GM12878 (cell line): ENCODE data around the gene TRABD2A. TPM values are rescaled to one million over a fixed set of nuclear protein-coding genes. Genes with fewer than 3 reads are reported as not detected.

Experiments
- ATAC-seq: fragments of 200-7000 bp; cut with Tn5 transposase; 3 replicates; pipeline ENCODE4 v1.9.1; 2020; ENCODE audit warnings: mild to moderate bottlenecking, moderate library complexity
- BruUV-seq: library from RNA; stranded (reverse); fragments of 400-500 nt; replicated peaks from 2 replicates; lab custom pipeline; 2021; lab: Mats Ljungman, UMichigan
- CTCF ChIA-PET: fragments of 300-600 bp; sonication (Branson Sonifier 250); formaldehyde crosslinking; extraction: SDS; loops from one replicate; lab custom pipeline; 2021; ENCODE audit warnings: inconsistent platforms; lab: Yijun Ruan, JAX
- POLR2A ChIA-PET: fragments of 350-600 bp; formaldehyde crosslinking; extraction: SDS; loops from one replicate; lab custom pipeline; 2021; ENCODE audit warnings: inconsistent platforms; lab: Charles Lee
- RAD21 ChIA-PET: fragments of 300-600 bp; sonication (Branson Sonifier 250); formaldehyde crosslinking; loops from one replicate; lab custom pipeline; 2023; ENCODE audit warnings: antibody characterized with exemption; ENCODE audit not compliant: unreplicated experiment; lab: Charles Lee
- SMC1A ChIA-PET: fragments of 300-600 bp; sonication (Branson Sonifier 250); formaldehyde crosslinking; loops from one replicate; lab custom pipeline; 2023; ENCODE audit not compliant: unreplicated experiment, uncharacterized antibody; lab: Charles Lee
- DNase-seq: peaks from one replicate; pipeline ENCODE4 v3.0.0-alpha.2; 2011; ENCODE audit warnings: low read depth, low spot score
- FAIRE-seq: peaks from 3 replicates; lab custom pipeline; 2011; peaks lifted over from hg19 to GRCh38; lab: Jason Lieb, UNC
- H2AFZ ChIP-seq: 2 replicates; pipeline ENCODE4 v1.6.0; 2011; ENCODE audit warnings: low read depth, low read length, control low read depth; ENCODE audit not compliant: control insufficient read depth
- H3K27ac ChIP-seq: 2 replicates; pipeline ENCODE4 v1.5.1; 2011; ENCODE audit warnings: control low read depth; ENCODE audit not compliant: control insufficient read depth, insufficient read depth
- H3K27me3 ChIP-seq, 2 experiments: replicated peaks in 1 of 2; 2 replicates each; pipeline versions ENCODE4 v1.6.0 to v1.6.1; 2011; ENCODE audit warnings: low read length in 1 of 2; ENCODE audit not compliant: control insufficient read depth in 2 of 2, insufficient read depth in 2 of 2
- H3K36me3 ChIP-seq, 2 experiments: 2 replicates each; pipeline ENCODE4 v1.5.1; 2011; ENCODE audit warnings: low read length in 1 of 2; ENCODE audit not compliant: control insufficient read depth in 2 of 2, insufficient read depth in 2 of 2
- H3K4me1 ChIP-seq: 2 replicates; pipeline ENCODE4 v1.6.1; 2011; ENCODE audit warnings: mild to moderate bottlenecking, low read length, moderate library complexity, mixed read lengths; ENCODE audit not compliant: control insufficient read depth, insufficient read depth
- H3K4me2 ChIP-seq: 2 replicates; pipeline ENCODE4 v1.6.0; 2011; ENCODE audit warnings: control low read depth; ENCODE audit not compliant: control insufficient read depth, insufficient read depth
- H3K4me3 ChIP-seq: fragments of 200-600 bp; sonication (generic); 2 replicates; pipeline ENCODE4 v1.5.1; 2016
- H3K79me2 ChIP-seq: 2 replicates; pipeline ENCODE4 v1.6.0; 2011; ENCODE audit warnings: low read length; ENCODE audit not compliant: control insufficient read depth, insufficient read depth
- H3K9ac ChIP-seq: 2 replicates; pipeline ENCODE4 v1.8.0; 2011; ENCODE audit warnings: low read length, control low read depth, mixed read lengths; ENCODE audit not compliant: control insufficient read depth, insufficient read depth
- H3K9me3 ChIP-seq: replicated peaks from 3 replicates; pipeline ENCODE4 v1.5.1; 2011; ENCODE audit warnings: mild to moderate bottlenecking, low read length; ENCODE audit not compliant: control insufficient read depth, insufficient read depth
- H4K20me1 ChIP-seq: 2 replicates; pipeline ENCODE4 v1.6.0; 2011; ENCODE audit not compliant: control insufficient read depth, insufficient read depth
- ASH2L ChIP-seq: fragments of 300-600, 200-600 bp; sonication (generic); IDR thresholded peaks from 2 replicates; pipeline ENCODE4 v1.6.1; 2017; ENCODE audit warnings: low read depth, mild to moderate bottlenecking, borderline replicate concordance
- BCL11A ChIP-seq: IDR thresholded peaks from 2 replicates; pipeline ENCODE4 v1.6.1; 2011; ENCODE audit warnings: low read depth, low read length
- BHLHE40 ChIP-seq, 2 experiments: fragments of 450-650 bp in 1 of 2; IDR thresholded peaks; 2 replicates each; pipeline ENCODE4 v1.6.1; 2011 to 2017; ENCODE audit warnings: low read depth in 2 of 2, borderline replicate concordance in 1 of 2, improper control_type of control experiment in 1 of 2, low read length in 1 of 2, mild to moderate bottlenecking in 1 of 2
- BRCA1 ChIP-seq: IDR thresholded peaks from 2 replicates; pipeline ENCODE4 v1.6.1; 2011; ENCODE audit warnings: low read depth, low read length, improper control_type of control experiment
- CBX3 ChIP-seq: fragments of 200-600 bp; sonication (generic); IDR thresholded peaks from 2 replicates; pipeline ENCODE4 v1.6.1; 2016; ENCODE audit warnings: low read depth, borderline replicate concordance
- CHD2 ChIP-seq: IDR thresholded peaks from 2 replicates; pipeline ENCODE4 v1.6.1; 2011; ENCODE audit warnings: low read depth, low read length, improper control_type of control experiment, borderline replicate concordance
- DPF2 ChIP-seq: fragments of 450-650 bp; IDR thresholded peaks from 2 replicates; pipeline ENCODE4 v1.6.1; 2017; ENCODE audit warnings: mild to moderate bottlenecking
- EED ChIP-seq: sonication (generic); IDR thresholded peaks from 2 replicates; pipeline ENCODE4 v1.6.1; 2016; ENCODE audit warnings: antibody characterized with exemption, low read depth
- EGR1 ChIP-seq, 2 experiments: IDR thresholded peaks; 1 replicate in 1 of 2; 2 replicates in 1 of 2; pipeline ENCODE4 v1.6.1; 2011 to 2012; ENCODE audit warnings: low read depth in 2 of 2, low read length in 2 of 2, borderline replicate concordance in 1 of 2, mild to moderate bottlenecking in 1 of 2, moderate library complexity in 1 of 2
- EP300 ChIP-seq, 2 experiments: fragments of 150-350 bp in 1 of 2; IDR thresholded peaks; 2 replicates each; pipeline ENCODE4 v1.6.1; 2011 to 2012; ENCODE audit warnings: low read depth in 2 of 2, low read length in 2 of 2, borderline replicate concordance in 1 of 2, improper control_type of control experiment in 1 of 2, inconsistent platforms in 1 of 2; ENCODE audit not compliant: control insufficient read depth in 1 of 2
- EZH2 ChIP-seq: IDR thresholded peaks from 2 replicates; pipeline ENCODE4 v1.6.1; 2012; ENCODE audit warnings: low read depth, mild to moderate bottlenecking, control low read depth, inconsistent platforms, low read length, borderline replicate concordance; ENCODE audit not compliant: control insufficient read depth
- FOS ChIP-seq: IDR thresholded peaks from 3 replicates; pipeline ENCODE4 v1.6.1; 2011; ENCODE audit warnings: borderline replicate concordance; ENCODE audit not compliant: insufficient read length; ENCODE audit errors: extremely low read depth
- IKZF1 ChIP-seq: fragments of 450-650 bp; conservative IDR thresholded peaks from 2 replicates; pipeline ENCODE4 v1.6.1; 2017; ENCODE audit warnings: antibody characterized with exemption, mild to moderate bottlenecking
- IRF5 ChIP-seq: fragments of 450-650 bp; IDR thresholded peaks from 2 replicates; pipeline ENCODE4 v1.6.1; 2017; ENCODE audit warnings: borderline replicate concordance
- JUNB ChIP-seq: IDR thresholded peaks from 2 replicates; pipeline ENCODE4 v1.6.1; 2016; ENCODE audit warnings: antibody characterized with exemption, mild to moderate bottlenecking
- JUND ChIP-seq: IDR thresholded peaks from 2 replicates; pipeline ENCODE4 v1.6.1; 2012; ENCODE audit warnings: low read depth, mild to moderate bottlenecking, low read length, improper control_type of control experiment, moderate library complexity
- MEF2A ChIP-seq: IDR thresholded peaks from 2 replicates; pipeline ENCODE4 v1.6.1; 2011; ENCODE audit warnings: low read depth, mild to moderate bottlenecking, low read length, moderate library complexity; ENCODE audit not compliant: insufficient read depth
- PAX5 ChIP-seq: IDR thresholded peaks from 2 replicates; pipeline ENCODE4 v1.6.1; 2011; ENCODE audit warnings: low read depth, low read length, borderline replicate concordance
- RCOR1 ChIP-seq: conservative IDR thresholded peaks from 2 replicates; pipeline ENCODE4 v1.6.1; 2012; ENCODE audit warnings: low read depth, low read length, improper control_type of control experiment
- RELA ChIP-seq: fragments of 450-650 bp; IDR thresholded peaks from 2 replicates; pipeline ENCODE4 v1.8.0; 2014; ENCODE audit warnings: borderline replicate concordance; ENCODE audit not compliant: partially characterized antibody
- SPI1 ChIP-seq: IDR thresholded peaks from 2 replicates; pipeline ENCODE4 v1.6.1; 2011; ENCODE audit warnings: low read depth, mild to moderate bottlenecking, low read length, moderate library complexity, borderline replicate concordance; ENCODE audit not compliant: insufficient read depth
- TCF12 ChIP-seq: IDR thresholded peaks from 2 replicates; pipeline ENCODE4 v1.6.1; 2011; ENCODE audit warnings: low read depth, mild to moderate bottlenecking, low read length
- YY1 ChIP-seq: IDR thresholded peaks from 2 replicates; pipeline ENCODE4 v1.6.1; 2011; ENCODE audit warnings: low read depth, mild to moderate bottlenecking, low read length
- ZNF622 ChIP-seq: fragments of 450-650 bp; IDR thresholded peaks from 2 replicates; pipeline ENCODE4 v1.6.1; 2017; ENCODE audit warnings: mild to moderate bottlenecking, inconsistent platforms
- WGBS: methylation state at CpG from one replicate; pipeline ENCODE4 v1.1.6; 2016; ENCODE audit warnings: low lambda C conversion rate; ENCODE audit not compliant: insufficient replicate concordance, insufficient coverage; ENCODE audit errors: missing lambda C conversion rate; 5-methylcytosine and 5-hydroxymethylcytosine counted together
- in situ Hi-C: fragments of 300-500 bp; cut with MboI; formaldehyde crosslinking; loops from 9 replicates; pipeline ENCODE4 v1.14.3; 2018; ENCODE audit warnings: mixed read lengths
- intact Hi-C: fragments of 100-400 bp; cut with micrococcal nuclease; formaldehyde crosslinking; loops from one replicate; pipeline ENCODE4 v1.14.2; 2022; ENCODE audit not compliant: unreplicated experiment
- polyA plus RNA-seq, 11 experiments: library from polyadenylated mRNA; depleted of rRNA in 4 of 11; unstranded in 6 of 11; stranded (reverse) in 5 of 11; fragments of >200 nt; fragmentation: Nextera tagmentation in 4 of 11; fragmentation: Illumina TruSeq in 1 of 11; extraction: Ambion mirVana in 4 of 11; extraction: Trizol in 1 of 11; gene quantifications; 1 replicate in 1 of 11; 2 replicates in 10 of 11; pipeline versions ENCODE4 v1.2.1 to v1.2.3, GENCODE V29; 2011 to 2016; ENCODE audit warnings: inconsistent platforms in 2 of 11, missing spikeins in 2 of 11, low read depth in 1 of 11
- total RNA-seq, 4 experiments: library from RNA; depleted of rRNA in 3 of 4; stranded (reverse); fragments of >200 nt in 3 of 4; fragmentation: Illumina TruSeq in 1 of 4; extraction: Trizol in 1 of 4; gene quantifications; 2 replicates each; pipeline versions ENCODE4 v1.2.1 to v1.2.3, GENCODE V29; 2013 to 2021

The TRABD2A gene
- total and polyA plus RNA-seq, 10 of the 15 experiments (the other 5 are each of a cell fraction or from before 2014, with no cell fraction given): 1.4 to 7.6 (median 4.1) TPM

GRCh38 chr2:84816426-84817026, 64.4 kb downstream of the TRABD2A start:
- Histone ChIP-seq H3K4me1 (peaks cover 14% of the 10 kb centered on the region), H4K20me1 (no peaks in the 10 kb centered on the region), H3K27me3 (peaks cover 3 to 5% of the 10 kb centered on the region in 2 experiments; a peak in 1 of 4 replicates), H3K27ac (peak overlapping the region; percentile 47; the same call in 1 of the 2 replicates), H3K79me2 (no peaks in the 10 kb centered on the region), H2AFZ (no peak overlapping the region), H3K4me3 (peak overlapping the region; percentile 19; the same call in 1 of the 2 replicates), H3K9me3 (no peaks in the 10 kb centered on the region; the same call in 2 of the 3 replicates), H3K9ac (no peak overlapping the region), H3K4me2 (peak overlapping the region; percentile 52), H3K36me3 (no peaks in the 10 kb centered on the region)
- ATAC-seq: peak; percentile 86
- WGBS: 4% methylated on average over 6 of the region's 6 CpGs
- intact Hi-C loops: loop anchor here (5.0 kb wide), 2 partner anchors 61 to 111 kb away; no protein-coding TSS in a partner anchor
- in situ Hi-C loops: no loop called here
- ChIA-PET SMC1A (interaction anchor here (0.7 to 1.6 kb wide), 8 partner anchors 15 to 109 kb away, joined by 3 to 4 read pairs (median 3); no protein-coding TSS in a partner anchor), CTCF (no interaction called here), RAD21 (no interaction called here), POLR2A (no interaction called here)
- no TSS peak for BruUV-seq
- DNase-seq: peak; percentile 48
- FAIRE-seq: peak; percentile 61
- peak; percentile 52 for TF ChIP-seq EED
- TF ChIP-seq FOS: no peak
- no peak for TF ChIP-seq MEF2A
- TF ChIP-seq DPF2: peak; percentile 8; the same call in 1 of the 2 replicates
- no peak for TF ChIP-seq BRCA1
- TF ChIP-seq CBX3: no peak
- no peak for TF ChIP-seq JUND
- 0 out of 2 replicates have a peak, but pooled peaks have one; percentile 4 for TF ChIP-seq SPI1
- no peak for TF ChIP-seq EGR1 (IDR thresholded peaks at IDR 0.05; ENCODE audit: borderline replicate concordance in 1 of 2, low read depth in 2 of 2, low read length in 2 of 2)
- 0 out of 2 replicates have a peak, but pooled peaks have one; percentile 47 for TF ChIP-seq RCOR1
- no peak for TF ChIP-seq ZNF622
- TF ChIP-seq IRF5: no peak
- peak; percentile 11 for TF ChIP-seq IKZF1
- TF ChIP-seq BHLHE40 (IDR thresholded peaks at IDR 0.05; ENCODE audit: borderline replicate concordance in 1 of 2, low read depth in 2 of 2, low read length in 1 of 2): 0 out of 4 replicates have a peak, but pooled peaks of 1 of the 2 experiments have one; percentile 13
- 0 out of 2 replicates have a peak, but pooled peaks have one; percentile 53 for TF ChIP-seq YY1
- TF ChIP-seq PAX5: peak; percentile 16; the same call in 1 of the 2 replicates
- TF ChIP-seq EZH2: no peak
- no peak for TF ChIP-seq CHD2
- TF ChIP-seq TCF12: peak; percentile 76; the same call in 1 of the 2 replicates
- TF ChIP-seq RELA: no peak
- peak; percentile 43; the same call in 1 of the 2 replicates for TF ChIP-seq BCL11A
- 0 out of 4 replicates have a peak, but pooled peaks of 1 of the 2 experiments have one; percentile 31 for TF ChIP-seq EP300 (IDR thresholded peaks at IDR 0.05; ENCODE audit: borderline replicate concordance in 1 of 2, control insufficient read depth in 1 of 2, low read depth in 2 of 2, low read length in 2 of 2)
- TF ChIP-seq JUNB: no peak
- TF ChIP-seq ASH2L: no peak
